ENCODE measurements around the gene CPLX3.
A peak's percentile ranks its signal among the peaks of the same experiment; 100 is the strongest.
"Not testable (repeated sequence)": the region's sequence is repeated elsewhere in the genome, so short reads cannot be mapped to it uniquely, and the experiment has no call there.

CPLX3 gene, protein sequence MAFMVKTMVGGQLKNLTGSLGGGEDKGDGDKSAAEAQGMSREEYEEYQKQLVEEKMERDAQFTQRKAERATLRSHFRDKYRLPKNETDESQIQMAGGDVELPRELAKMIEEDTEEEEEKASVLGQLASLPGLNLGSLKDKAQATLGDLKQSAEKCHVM

DNA sequence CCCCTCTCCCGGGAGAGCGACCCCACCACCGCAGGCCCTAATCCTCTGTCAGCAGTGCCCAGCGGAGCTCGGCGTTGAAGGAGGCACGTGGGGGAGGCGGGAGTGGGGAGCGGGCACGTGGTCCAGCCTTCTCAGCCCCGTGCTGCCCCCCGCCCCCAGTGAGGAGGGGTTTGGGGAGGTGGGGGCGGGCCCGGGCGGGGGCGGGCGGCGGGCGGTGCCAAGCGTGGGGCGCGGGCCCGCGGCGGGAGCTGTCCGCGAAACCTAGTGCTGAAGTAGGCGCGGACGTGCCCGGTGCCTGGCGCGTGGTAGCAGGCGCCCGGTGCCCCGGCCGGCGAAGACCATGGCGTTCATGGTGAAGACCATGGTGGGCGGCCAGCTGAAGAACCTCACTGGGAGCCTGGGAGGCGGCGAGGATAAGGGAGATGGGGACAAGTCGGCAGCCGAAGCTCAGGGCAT is at the start of gene CPLX3:
Gene CPLX3, plus strand, starts transcription at position 264 of the 456 bp plus-strand sequence. Its CDS starts 77 bp downstream, at position 341.
- DNase-seq (ENCODE audit: low read depth), result peak; percentile 35

DNA sequence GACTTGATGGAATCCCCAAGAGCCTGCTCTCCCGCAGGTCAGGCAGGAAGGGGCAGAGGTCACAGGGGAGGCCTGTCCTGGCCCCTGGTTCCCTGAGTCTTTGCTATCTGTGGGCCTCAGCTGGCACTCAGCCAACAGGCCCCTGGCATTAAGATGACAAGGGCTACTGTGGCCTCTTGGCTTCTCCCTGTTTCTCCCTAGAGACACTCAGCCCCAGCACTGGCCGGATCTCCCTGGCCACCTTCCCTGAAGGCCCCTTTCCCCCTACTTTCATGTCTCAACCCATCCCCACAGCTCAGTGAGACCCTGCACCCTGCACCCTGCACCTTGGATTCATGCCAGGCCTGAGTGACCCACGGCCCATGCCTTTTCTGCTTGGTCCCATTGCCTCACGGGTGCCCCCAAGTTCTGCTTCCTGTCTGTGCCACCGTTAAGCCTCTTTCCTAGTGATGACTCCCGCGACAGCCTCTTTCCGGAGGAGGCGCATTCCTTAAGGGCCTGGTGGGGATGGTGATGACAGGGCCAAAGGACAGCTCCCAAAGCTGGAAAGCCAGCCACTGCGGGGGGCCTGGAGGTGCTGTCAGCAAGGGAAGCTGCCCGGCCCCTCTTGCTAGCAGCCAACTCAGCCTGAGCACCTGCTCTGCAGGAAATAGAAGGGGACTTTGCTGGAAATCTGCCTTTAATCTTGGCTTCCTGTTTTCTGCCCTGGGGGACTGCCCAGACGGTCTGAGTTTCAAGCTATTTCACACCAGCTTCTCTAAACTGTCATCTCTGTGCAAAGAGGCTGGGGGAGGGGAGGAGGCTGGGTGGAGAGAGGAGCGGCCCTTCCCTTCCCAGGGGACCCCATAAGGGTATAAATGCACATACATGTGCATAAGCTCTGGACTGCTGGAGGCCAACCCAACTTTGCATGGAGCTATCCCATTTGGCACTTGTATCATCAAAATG is 49.3 kb upstream of the CPLX3 start:
- DNase-seq (ENCODE audit: low read depth), result no peak

DNA sequence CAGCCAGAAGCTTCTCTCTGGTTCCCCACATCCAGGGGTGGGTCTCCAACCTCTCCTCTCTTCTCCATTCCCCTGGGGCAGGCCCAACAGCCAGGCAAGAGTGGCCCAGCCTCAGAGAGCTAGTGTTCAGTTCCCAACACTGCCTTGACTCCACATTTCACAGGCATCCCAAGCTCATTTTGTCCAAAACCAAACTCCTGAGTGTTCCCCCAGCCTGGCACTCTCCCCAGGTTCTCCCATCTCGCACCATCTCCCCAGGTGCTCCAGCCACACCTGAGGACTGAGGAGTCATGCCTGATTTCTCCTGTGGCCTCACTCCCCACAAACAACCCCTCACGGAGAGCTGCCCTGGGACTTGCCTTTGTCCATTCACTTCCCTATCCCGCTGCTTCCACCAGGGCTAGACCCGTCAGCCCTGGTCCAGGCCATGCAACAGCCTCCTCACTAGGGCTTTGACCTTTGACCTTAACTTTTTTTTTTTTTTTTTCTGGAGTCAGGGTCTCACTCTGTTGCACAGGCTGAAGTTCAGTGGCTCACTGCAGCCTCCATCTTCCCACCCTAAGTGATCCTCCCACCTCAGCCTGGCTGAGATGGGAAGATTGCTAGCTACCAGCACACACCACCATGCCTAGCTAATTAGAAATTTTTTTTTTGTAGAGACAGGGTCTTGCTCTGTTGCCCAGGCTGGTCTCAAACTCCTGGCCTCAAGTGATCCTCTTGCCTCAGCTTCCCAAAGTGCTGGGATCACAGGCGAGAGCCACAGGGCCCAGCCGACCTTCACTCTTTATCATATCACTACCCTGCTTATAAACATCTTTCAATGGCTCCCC is 48.4 kb upstream of the CPLX3 start:
- no peak for DNase-seq (ENCODE audit: low read depth)

DNA sequence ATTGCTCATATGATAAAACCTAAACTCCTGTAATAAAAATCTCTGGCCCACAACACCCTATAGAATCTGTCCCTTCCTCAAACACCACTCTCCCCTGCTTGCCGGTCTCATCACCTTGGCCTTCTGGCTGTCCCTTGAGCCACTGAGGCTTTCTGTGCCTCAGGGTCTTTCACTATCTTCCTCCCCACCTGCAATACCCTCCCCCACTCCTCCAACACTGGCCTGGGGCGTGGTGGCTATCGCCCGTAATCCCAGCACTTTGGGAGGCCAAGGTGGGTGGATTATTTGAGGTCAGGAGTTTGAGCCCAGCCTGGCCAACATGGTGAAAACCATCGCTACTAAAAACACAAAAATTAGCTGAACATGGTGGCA is 47.8 kb upstream of the CPLX3 start:
- no peak for DNase-seq (ENCODE audit: low read depth)

DNA sequence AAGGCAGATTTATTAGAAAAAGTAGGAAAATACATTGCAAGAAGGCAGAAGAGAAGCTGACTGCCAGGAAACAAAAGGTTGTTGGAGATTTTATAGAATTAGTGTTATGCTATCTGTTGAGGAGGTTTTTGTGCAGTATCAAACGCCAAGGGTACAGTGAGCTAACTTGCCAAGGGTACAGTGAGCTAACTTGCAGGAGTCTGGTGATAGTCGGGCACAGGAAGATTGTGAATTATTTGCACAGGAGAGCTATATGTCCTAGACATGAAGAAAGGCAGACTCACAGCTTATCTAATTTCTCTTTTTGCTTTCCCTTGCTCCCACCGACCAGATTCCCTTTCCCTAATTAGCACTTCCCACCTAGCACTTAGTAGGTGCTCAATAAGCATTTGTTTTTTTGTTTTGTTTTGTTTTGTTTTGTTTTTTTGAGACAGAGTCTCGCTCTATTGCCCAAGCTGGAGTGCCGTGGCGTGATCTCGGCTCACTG is 47.2 kb upstream of the CPLX3 start:
- no peak for DNase-seq (ENCODE audit: low read depth)

DNA sequence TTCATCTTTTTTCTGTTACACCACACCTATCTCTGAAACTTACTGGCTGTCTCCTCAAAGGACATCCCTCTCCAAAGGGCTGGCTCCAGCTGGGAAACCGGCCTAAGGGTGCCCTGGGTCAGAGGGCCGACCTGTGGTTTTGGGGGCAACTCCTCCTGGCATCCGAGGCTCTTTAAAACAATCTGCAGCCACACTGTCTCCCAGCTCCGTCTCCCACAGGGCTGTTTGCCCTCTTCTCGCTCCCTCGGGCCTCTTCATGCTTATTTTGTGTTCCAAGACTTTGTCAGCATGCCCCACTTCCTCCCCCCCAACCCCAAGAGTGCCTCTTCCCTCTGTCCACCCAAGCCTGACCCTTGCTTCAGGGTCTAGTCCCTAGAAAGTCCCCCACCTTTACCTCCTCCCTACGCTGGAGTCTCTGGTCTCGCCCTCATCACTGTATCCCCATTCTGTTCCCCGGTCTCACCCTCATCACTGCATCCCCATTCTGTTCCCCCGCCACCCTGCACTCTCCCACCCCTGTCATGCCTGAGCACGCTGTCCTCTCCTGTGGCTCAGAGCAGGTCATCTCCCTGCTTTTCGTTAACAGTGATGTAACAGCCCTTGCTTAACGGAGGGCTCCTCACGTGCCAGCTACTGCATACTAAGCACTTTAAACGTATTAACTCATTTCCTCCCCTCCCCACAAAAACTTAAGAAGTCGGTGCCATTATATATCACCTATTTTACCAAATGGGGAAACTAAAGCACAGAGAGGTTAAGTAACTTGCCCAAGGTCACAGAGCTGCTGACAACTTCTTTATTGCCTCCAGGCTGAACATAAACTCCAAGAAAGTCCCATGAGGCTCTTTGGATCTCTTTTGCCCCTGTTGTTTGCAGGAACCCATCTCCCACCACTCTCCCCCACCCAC is 45.6 kb upstream of the CPLX3 start:
- DNase-seq (ENCODE audit: low read depth), result no peak

DNA sequence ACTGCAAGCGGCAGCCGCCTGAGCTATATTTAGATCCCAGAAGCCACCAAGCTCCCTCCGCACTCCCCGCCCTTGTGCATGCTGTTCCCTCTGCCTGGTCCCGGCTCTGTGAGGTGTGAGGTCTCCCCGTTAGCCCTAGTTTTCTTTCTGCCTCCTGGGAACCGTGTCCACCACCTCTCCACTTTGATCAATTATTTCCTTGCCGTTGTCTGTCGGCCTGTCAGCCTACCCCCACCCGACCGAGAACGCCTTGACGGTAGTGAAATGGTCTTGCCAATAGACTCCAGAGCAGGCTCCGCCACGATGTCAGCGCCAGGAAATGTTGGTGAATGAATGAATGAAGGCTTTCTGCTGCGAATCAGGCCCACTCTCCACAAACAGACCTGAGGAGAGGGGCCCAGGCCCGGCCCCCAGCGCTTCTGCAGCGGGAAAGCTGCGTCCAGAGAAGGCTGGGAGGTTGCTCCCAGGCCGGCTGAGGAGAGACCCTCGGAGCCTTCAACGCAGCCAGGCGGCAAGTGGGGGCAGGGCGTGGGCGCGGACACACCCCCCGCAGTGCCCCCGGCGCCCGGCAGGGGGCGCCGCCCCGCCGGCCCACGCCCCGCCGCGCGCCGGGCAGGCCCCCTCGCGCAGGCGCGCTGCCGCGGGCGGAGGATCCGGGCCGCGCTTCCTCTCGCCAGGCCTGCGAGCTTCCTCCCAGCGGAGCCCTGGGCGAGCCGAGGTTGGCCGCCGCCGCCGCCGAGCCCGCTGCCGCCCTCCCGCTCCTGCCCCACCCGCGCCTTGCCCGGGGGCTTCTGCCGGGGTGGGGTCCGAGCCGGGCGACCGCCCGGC is 44.8 kb upstream of the CPLX3 start, which contains the start of gene CSK:
Gene CSK, plus strand, starts transcription at position 650 of the 828 bp plus-strand sequence. CDS start 16,218 bp downstream, outside the sequence.
- DNase-seq (ENCODE audit: low read depth), result peak; percentile 70

DNA sequence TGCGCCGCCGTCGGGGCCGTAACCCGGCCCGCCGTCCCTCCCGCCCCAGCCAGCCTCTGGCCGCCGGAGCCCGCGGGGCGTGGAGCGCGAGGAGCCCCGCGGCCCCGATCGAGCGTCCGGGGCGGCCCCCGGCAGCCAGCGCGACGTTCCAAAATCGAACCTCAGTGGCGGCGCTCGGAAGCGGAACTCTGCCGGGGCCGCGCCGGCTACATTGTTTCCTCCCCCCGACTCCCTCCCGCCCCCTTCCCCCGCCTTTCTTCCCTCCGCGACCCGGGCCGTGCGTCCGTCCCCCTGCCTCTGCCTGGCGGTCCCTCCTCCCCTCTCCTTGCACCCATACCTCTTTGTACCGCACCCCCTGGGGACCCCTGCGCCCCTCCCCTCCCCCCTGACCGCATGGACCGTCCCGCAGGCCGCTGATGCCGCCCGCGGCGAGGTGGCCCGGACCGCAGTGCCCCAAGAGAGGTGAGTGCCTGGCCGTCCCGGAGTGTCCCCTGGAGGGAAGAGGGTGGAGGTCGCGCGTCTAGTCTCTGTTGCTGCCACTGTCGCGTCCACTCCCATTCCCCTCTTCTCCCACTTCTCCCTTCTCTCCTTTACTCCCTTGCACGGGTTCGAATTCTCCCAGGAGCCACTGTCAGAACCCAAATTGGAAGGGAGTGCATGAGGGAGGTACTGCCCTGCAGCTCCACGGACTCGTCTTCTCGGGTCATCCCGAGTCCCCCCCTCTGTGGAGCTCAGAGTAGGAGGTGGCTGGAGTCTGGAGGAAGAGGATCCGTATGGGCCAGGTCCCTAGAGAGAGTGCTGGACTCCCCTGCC is 44.0 kb upstream of the CPLX3 start:
- DNase-seq (ENCODE audit: low read depth), result peak; percentile 61

DNA sequence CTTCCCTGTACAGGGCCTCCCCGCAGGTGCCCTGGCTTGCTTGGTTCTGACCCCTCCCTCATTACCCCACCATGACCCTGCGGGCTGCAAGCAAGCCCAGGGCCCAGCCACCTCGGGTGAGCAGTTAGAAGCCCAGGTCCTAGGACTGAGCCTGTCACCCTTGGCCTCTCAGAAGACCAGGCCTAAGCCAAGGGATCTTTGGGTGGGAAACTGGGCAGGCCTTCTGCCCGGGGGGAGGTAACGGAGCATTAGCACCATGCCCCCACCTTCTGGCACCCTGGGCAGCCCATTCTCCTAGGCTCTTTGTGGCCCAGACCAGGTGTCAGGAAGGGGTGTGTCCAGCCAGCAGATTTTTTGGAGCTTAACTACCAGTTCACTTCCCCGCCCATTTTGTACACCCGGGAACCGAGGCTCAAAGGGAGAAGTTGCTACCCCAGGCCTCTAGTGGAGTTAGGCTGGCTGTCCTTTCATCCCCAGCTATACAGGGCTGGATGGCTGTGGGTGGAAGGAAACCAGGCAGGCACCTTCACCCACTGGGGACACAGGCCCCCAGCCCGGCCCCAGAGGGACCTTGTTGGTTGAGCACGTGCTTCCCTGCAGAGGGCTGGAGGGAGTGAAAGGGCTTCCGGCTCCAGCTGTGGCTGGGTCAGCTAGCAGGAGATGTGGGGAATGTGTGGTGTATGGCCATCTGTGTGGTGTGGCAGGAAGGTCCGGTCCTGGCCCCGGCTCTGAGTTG is 43.2 kb upstream of the CPLX3 start:
- no peak for DNase-seq (ENCODE audit: low read depth)

DNA sequence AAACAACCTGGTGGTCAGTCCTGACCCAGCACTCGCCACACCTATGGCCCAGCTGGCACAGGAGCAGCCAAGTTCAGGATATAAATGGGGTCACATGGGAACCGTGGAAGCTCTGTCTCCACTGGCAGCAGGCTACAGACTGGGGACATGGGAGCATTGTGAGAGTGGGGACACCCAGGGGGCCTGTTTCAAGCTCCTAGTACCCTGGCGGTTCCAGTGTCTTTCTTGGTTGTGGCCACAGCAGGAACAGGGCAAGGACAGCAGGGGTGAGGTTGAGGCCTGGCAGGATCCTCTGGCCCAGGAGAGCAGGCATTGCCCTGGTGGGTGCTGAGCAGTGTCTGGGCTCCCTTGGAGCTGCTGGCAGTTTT is 42.6 kb upstream of the CPLX3 start:
- DNase-seq (ENCODE audit: low read depth), result no peak

DNA sequence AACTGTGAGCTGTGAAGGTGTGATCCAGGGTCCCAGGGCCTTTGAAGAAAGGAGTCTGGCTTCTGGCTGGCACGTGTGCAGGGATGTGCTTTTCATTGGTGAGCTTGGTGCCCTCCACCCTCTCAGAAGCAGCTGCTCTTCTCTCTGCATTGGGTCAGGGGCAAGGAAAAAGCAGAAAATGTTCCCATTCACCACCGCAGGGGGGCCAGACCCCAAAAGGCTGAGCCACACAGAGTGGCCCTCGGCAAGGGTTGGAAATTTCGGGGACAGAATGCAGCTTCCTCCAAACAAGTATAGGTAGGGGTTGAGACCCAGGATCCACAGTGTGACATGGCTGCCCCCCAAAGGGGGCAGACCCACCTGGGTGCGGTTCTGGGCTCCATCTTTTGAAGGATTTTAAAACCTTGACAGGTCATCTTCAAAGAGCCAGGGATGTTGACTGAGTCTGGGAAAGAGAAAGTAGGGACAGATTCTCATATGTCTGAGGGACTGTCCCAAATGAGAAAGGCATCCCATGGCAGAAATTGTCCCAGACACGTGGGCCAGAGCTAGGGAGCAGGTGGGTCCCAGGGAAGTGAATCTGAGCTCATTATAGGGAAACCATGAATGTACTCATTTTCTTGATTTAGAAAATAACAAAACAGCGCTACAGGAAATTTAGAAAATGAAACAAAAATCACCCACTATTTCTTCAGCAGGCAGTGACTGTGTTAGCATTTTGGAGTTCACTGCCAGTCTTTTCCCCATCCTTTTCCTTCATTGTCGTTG is 41.8 kb upstream of the CPLX3 start:
- DNase-seq (ENCODE audit: low read depth), result no peak

DNA sequence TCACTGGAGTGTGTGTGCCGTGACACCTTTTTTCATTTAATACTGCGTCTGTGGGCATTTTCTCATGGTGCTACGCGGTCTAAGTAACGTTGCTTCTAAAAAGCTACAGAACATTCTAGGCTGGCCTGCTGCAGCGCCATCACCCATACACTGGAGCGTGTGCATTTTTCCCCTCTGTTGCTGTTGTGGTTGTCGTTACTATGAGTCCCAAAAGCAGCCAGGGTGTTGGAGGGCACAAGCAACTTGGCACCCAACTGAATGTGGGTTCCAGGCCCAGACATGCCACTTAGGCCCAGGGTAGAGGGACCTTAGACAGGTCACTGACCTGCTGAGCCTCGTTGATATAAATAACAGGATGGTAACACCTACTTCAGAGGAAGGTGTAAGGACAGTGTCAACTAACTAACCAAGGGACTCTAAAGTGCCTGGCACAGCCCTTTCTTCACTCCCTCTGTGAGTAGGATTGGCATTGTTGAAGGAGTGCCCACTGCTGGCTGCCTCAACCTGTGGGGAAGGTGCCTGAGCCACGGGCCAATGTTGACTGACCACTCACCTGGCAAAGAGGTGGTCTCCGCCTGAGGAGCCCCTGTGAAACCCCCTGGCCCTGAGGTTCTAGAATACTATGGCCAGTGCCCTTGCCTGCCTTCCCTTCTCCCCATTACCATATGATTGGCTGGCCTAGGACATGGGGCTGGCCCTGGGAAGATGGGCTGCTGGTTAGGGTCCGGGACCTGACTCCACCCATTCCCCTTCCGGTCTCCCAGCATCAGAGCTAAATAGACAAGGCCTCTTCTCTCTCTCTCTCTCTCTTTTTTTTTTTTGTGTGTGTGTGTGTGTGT is 41.0 kb upstream of the CPLX3 start:
- no peak for DNase-seq (ENCODE audit: low read depth)

DNA sequence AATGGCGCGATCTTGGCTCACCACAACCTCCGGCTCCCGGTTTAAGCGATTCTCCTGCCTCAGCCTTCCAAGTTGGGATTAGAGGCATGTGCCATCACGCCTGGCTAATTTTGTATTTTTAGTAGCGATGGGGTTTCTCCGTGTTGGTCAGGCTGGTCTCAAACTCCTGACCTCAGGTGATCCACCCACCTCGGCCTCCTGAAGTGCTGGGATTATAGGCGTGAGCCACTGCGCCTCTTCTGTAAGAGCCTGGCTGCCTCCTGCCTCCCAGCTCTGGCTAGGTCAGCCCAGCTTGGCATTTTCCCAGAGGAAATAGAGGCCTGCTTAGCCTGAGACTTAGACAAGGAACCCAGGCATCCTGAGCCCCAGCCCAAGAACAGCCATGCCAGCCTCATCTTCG is 40.3 kb upstream of the CPLX3 start:
- not testable (repeated sequence) for DNase-seq (ENCODE audit: low read depth)

DNA sequence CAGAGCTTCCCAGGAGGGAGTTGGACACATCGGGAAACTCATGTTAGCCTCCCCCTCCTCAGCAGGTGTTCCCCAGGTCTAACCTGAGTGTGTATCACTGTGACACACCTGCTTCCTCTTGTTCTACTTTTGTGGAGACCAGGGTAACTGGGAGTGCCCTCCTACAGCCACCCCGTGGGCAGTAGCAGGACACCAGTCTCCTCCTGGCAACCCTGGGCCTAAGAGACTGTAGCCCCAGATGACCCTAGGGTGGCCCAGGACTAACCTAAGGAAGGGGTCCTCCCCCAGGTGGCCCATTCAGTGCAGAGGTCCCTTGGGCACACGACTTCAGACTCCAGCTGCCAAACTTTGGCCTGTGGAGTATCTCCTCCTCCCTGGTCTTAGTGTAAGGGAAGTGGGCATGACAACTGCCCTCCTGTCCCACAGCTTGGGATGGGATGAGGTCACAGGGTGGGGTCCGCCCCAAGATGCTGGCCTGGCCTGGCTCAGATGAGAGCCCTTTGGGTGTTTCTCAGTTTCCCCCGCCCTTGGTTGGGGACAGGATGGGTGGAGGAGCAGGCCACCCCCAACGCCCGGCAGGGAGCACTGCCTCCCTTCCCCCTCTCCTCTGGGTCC is 39.8 kb upstream of the CPLX3 start:
- no peak for DNase-seq (ENCODE audit: low read depth)

DNA sequence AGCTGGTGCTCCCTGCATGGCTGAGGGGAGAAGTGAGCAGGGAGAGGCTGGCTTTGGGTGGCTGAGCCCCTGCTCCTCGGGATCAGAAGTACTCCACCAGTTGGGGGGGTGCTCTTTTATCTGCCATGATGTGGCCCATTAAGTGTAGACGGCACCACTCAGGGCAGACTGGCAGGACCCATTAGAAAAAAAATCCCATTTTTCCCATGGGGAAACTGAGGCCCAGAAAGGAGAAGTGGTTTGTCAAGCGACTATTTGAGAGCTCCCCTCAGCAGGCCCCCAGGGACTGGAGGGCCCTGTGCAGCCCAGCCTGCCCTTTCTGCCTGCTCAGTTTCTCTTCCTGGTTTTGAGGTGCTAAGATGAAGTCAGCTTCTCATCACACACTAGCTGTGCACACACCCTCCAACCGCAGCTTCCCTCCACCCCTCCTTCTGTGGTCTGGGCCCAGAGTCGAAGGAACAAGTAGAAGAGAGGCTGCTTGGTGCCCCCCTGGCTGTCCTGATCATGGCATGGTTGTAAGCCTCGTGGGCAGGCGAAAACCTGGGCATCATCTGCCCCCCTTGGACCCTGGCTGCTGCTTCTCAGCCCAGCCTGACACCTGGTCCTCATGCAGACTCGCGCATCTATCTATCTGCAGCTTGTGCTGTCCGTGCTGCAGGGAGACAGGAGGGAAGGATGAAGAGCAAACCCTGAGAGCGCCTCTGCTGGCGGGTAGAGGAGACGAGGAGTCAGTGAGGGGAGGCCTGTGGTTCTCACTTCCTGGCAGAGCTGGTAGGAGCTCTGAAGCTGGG is 39.0 kb upstream of the CPLX3 start:
- peak; percentile 76 for DNase-seq (ENCODE audit: low read depth)
